Neural progenitor cell (in vitro differentiated cells): ENCODE results near the gene TRIM69. TPM values are rescaled to one million over a fixed set of nuclear protein-coding genes. Genes with fewer than 3 reads are reported as not detected.
A peak's percentile ranks its signal among the peaks of the same experiment; 100 is the strongest.

Source experiments
- DNase-seq: peaks from one replicate; pipeline ENCODE4 v3.0.0-alpha.2; 2016; ENCODE audit warnings: low spot score
- H2AFZ ChIP-seq: fragments of 200-600 bp; sonication (generic); replicated peaks from 2 replicates; pipeline ENCODE4 v1.6.1; 2016; ENCODE audit warnings: antibody characterized with exemption
- H3F3A ChIP-seq: fragments of 200-600 bp; sonication (generic); 2 replicates; pipeline ENCODE4 v1.6.1; 2016; ENCODE audit warnings: antibody characterized with exemption, low read depth
- H3K27ac ChIP-seq: fragments of 200-600 bp; sonication (generic); 2 replicates; pipeline ENCODE4 v1.5.1; 2016; ENCODE audit warnings: mild to moderate bottlenecking
- H3K27me3 ChIP-seq: fragments of 200-600 bp; sonication (generic); 2 replicates; pipeline ENCODE4 v1.6.1; 2016; ENCODE audit warnings: mild to moderate bottlenecking, moderate library complexity
- H3K36me3 ChIP-seq: fragments of 200-600 bp; sonication (generic); 2 replicates; pipeline ENCODE4 v1.5.1; 2016
- H3K4me1 ChIP-seq: fragments of 200-600 bp; sonication (generic); 2 replicates; pipeline ENCODE4 v1.6.1; 2016; ENCODE audit warnings: mixed run types
- H3K4me2 ChIP-seq: fragments of 200-600 bp; sonication (generic); 2 replicates; pipeline ENCODE4 v1.6.1; 2016
- H3K4me3 ChIP-seq: fragments of 200-600 bp; sonication (generic); 2 replicates; pipeline ENCODE4 v1.5.1; 2016
- H3K79me2 ChIP-seq: fragments of 200-600 bp; sonication (generic); 2 replicates; pipeline ENCODE4 v1.6.1; 2016; ENCODE audit warnings: low read depth
- H3K9ac ChIP-seq: fragments of 200-600 bp; sonication (generic); 2 replicates; pipeline ENCODE4 v1.6.1; 2016
- H3K9me3 ChIP-seq: fragments of 200-600 bp; sonication (generic); 2 replicates; pipeline ENCODE4 v1.5.1; 2016; ENCODE audit warnings: low read depth
- H4K20me1 ChIP-seq: fragments of 200-600 bp; sonication (generic); 2 replicates; pipeline ENCODE4 v1.6.1; 2016; ENCODE audit warnings: low read depth
- H3K27ac Mint-ChIP-seq: 3 replicates; pipeline ENCODE4 v1.8.0; 2021; ENCODE audit warnings: mixed read lengths
- H3K27me3 Mint-ChIP-seq: 2 replicates; pipeline ENCODE4 v1.8.0; 2022; ENCODE audit warnings: low read depth, mild to moderate bottlenecking, inconsistent platforms, moderate library complexity, mixed read lengths; ENCODE audit not compliant: insufficient read depth
- H3K36me3 Mint-ChIP-seq: 3 replicates; pipeline ENCODE4 v1.8.0; 2021; ENCODE audit warnings: mixed read lengths
- H3K4me1 Mint-ChIP-seq: 3 replicates; pipeline ENCODE4 v1.8.0; 2021; ENCODE audit warnings: mixed read lengths
- H3K4me3 Mint-ChIP-seq: 3 replicates; pipeline ENCODE4 v1.8.0; 2021; ENCODE audit warnings: mild to moderate bottlenecking, moderate library complexity, mixed read lengths
- H3K9me3 Mint-ChIP-seq: 3 replicates; pipeline ENCODE4 v1.8.0; 2020; ENCODE audit warnings: mixed read lengths
- CTCF ChIP-seq: fragments of 200-600 bp; sonication (generic); IDR thresholded peaks from 2 replicates; pipeline ENCODE4 v1.5.1; 2017; ENCODE audit warnings: antibody characterized with exemption, mild to moderate bottlenecking
- EZH2 ChIP-seq: fragments of 200-600 bp; sonication (generic); IDR thresholded peaks from 2 replicates; pipeline ENCODE4 v1.6.1; 2017; ENCODE audit warnings: antibody characterized with exemption, mild to moderate bottlenecking, moderate library complexity
- EZH2phosphoT487 ChIP-seq: fragments of 200-600 bp; sonication (generic); IDR thresholded peaks from 2 replicates; pipeline ENCODE4 v1.6.1; 2017; ENCODE audit warnings: antibody characterized with exemption
- total RNA-seq: library from RNA; depleted of rRNA; stranded (reverse); fragments of >200 nt; gene quantifications from 2 replicates; pipeline ENCODE4 v1.2.3, GENCODE V29; 2015; ENCODE audit warnings: low replicate concordance

The TRIM69 gene
- total RNA-seq, 1 donor from 2014 or later, result 0.51 TPM

DNA sequence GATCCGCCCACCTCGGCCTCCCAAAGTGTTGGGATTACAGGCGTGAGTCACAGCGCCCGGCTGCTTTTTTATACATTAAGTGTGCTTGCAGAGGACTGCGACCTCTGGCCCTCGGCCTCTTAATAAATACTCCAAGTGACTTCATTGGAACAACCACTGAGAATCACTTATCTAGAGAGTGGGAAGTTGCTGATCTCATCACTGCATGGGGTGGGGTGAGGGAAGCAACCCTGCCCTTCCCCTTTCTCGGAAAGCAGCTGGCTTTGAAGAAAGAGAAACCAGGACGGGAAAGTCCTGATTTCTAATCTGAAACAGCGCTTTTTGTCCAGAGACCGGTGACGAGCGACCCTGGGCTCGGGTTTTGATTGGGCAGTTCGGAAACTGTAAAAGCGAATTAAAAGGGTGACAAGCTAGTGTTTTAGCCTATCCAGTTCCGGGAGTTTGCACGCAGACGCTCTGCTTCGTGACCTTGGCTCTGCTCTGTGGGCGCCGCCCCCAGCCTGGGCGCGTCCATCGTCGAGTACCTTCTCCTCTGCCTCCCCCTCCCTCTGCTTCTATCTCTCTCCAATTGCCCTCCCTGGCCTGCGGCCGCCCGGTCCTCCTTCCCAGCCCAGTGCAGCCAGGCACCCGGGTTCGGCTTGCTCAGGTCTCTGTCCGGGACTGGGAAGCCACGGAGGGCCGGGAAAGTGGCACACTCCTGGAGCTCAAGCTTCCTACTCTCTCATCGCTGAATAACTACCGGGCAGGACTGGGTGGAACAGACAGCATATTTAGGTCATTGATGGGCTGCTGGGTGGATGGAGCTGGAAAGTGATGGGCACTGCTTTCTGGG is 7.5 kb upstream of the TRIM69 start:
- Histone ChIP-seq H3K4me1 (no peaks in the 10 kb centered on the region), H3K79me2 (no peaks in the 10 kb centered on the region), H4K20me1 (no peaks in the 10 kb centered on the region), H3F3A (peaks cover 18% of the 10 kb centered on the region), H3K4me3 (peak overlapping the region; percentile 53), H2AFZ (peak overlapping the region; percentile 81), H3K9ac (no peak overlapping the region), H3K27ac (no peak overlapping the region), H3K36me3 (no peaks in the 10 kb centered on the region), H3K27me3 (peaks cover 33% of the 10 kb centered on the region), H3K4me2 (peak overlapping the region; percentile 85), H3K9me3 (no peaks in the 10 kb centered on the region)
- peak overlapping the region; percentile 97 for H3K4me3 Mint-ChIP-seq
- peaks cover 14% of the 10 kb centered on the region for H3K36me3 Mint-ChIP-seq
- H3K4me1 Mint-ChIP-seq, result peaks cover 24% of the 10 kb centered on the region
- peaks cover 4% of the 10 kb centered on the region for H3K27me3 Mint-ChIP-seq
- no peaks in the 10 kb centered on the region for H3K9me3 Mint-ChIP-seq
- no peak for TF ChIP-seq CTCF
- TF ChIP-seq EZH2, result peak; percentile 32
- no peak for TF ChIP-seq EZH2phosphoT487
- peak overlapping the region; percentile 90 for H3K27ac Mint-ChIP-seq
- peak; percentile 82 for DNase-seq

DNA sequence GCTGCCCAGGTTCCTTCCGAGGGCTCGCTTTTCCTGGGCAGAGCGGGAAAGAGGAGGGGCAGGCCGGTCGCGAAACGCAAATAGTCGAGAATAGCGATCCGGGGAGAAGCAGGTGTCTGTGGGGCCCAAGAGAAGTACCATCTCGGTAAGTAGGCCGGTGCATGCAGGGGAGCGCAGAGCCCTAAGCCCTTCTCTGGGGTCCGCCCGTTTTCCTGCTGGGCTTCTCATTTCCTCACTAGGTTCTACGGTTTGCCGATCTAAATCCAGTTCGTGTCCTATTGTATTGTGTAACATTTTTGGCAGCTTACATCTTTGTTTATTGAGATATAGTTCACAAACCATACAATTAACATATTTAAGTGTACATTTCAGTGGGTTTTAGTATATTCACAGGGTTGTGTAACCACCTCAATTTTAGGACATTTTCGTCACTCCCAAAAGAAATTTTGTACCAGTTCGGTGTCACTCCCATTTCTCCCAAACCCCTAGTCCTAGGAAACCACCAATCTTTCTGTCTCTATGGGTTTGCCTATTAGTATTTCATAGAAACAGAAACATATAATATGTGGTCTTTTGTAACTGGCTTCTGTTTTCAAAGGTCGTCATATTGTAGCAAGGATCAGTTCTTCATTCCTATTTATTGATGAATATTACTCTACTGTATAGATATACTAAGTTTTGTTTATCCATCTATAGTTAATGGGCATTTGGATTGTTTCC is 6.8 kb upstream of the TRIM69 start:
- no peaks in the 10 kb centered on the region for H3K4me1 ChIP-seq
- peak overlapping the region; percentile 97 for H3K4me3 Mint-ChIP-seq
- no peak overlapping the region for H3K9ac ChIP-seq
- peak overlapping the region; percentile 81 for H2AFZ ChIP-seq
- H4K20me1 ChIP-seq, result no peaks in the 10 kb centered on the region
- H3K27ac ChIP-seq, result no peak overlapping the region
- H3K9me3 Mint-ChIP-seq, result no peaks in the 10 kb centered on the region
- no peaks in the 10 kb centered on the region for H3K36me3 ChIP-seq
- H3K27ac Mint-ChIP-seq, result peak overlapping the region; percentile 90
- peak overlapping the region; percentile 53 for H3K4me3 ChIP-seq
- peaks cover 18% of the 10 kb centered on the region for H3F3A ChIP-seq
- peak; percentile 40 for DNase-seq
- H3K4me1 Mint-ChIP-seq, result peaks cover 24% of the 10 kb centered on the region
- no peak for TF ChIP-seq EZH2
- no peak for TF ChIP-seq CTCF
- TF ChIP-seq EZH2phosphoT487, result no peak
- peaks cover 14% of the 10 kb centered on the region for H3K36me3 Mint-ChIP-seq
- H3K79me2 ChIP-seq, result no peaks in the 10 kb centered on the region
- H3K27me3 ChIP-seq, result peaks cover 33% of the 10 kb centered on the region
- H3K27me3 Mint-ChIP-seq, result peaks cover 3% of the 10 kb centered on the region
- H3K4me2 ChIP-seq, result peak overlapping the region; percentile 85
- no peaks in the 10 kb centered on the region for H3K9me3 ChIP-seq

GRCh38 chr15:44734839-44735481 is 1.4 kb upstream of the TRIM69 start:
- Histone ChIP-seq H3F3A (no peaks in the 10 kb centered on the region), H4K20me1 (no peaks in the 10 kb centered on the region), H3K27me3 (peaks cover 8% of the 10 kb centered on the region), H3K9ac (no peak overlapping the region), H3K36me3 (no peaks in the 10 kb centered on the region), H2AFZ (no peak overlapping the region), H3K9me3 (no peaks in the 10 kb centered on the region), H3K27ac (no peak overlapping the region), H3K79me2 (no peaks in the 10 kb centered on the region), H3K4me3 (no peak overlapping the region), H3K4me1 (no peaks in the 10 kb centered on the region), H3K4me2 (no peak overlapping the region)
- Mint-ChIP-seq H3K4me1 (peaks cover 16% of the 10 kb centered on the region), H3K27ac (no peak overlapping the region), H3K9me3 (peaks cover 5% of the 10 kb centered on the region), H3K36me3 (peaks cover 14% of the 10 kb centered on the region), H3K4me3 (no peak overlapping the region), H3K27me3 (no peaks in the 10 kb centered on the region)
- TF ChIP-seq EZH2phosphoT487 (no peak), EZH2 (no peak), CTCF (no peak)
- DNase-seq, result no peak
